C4-2B (cell line): ENCODE results near the gene CASZ1.

Experiments
- CTCF ChIP-seq: fragments of 450-650 bp; conservative IDR thresholded peaks from 2 replicates; pipeline ENCODE4 v1.5.1; 2017; ENCODE audit warnings: mild to moderate bottlenecking
- ZFX ChIP-seq: fragments of 450-650 bp; IDR thresholded peaks from 2 replicates; pipeline ENCODE4 v1.6.1; 2017

GRCh38 chr1:10727751-10728232 is 68.7 kb downstream of the CASZ1 start:
- TF ChIP-seq CTCF = no peak
- TF ChIP-seq ZFX = no peak
